HepG2 (cell line): ENCODE results near the gene RSAD1. TPM values are rescaled to one million over a fixed set of nuclear protein-coding genes. Genes with fewer than 3 reads are reported as not detected.
A peak's percentile ranks its signal among the peaks of the same experiment; 100 is the strongest.

Experiments
- ATF6 ChIP-seq: sonication (generic); formaldehyde crosslinking; conservative IDR thresholded peaks from 2 replicates; pipeline ENCODE4 v1.4.0; 2020; ENCODE audit warnings: missing genetic modification reagents
- HMG20B ChIP-seq: conservative IDR thresholded peaks from 2 replicates; pipeline ENCODE4 v1.6.1; 2016; ENCODE audit warnings: missing genetic modification reagents, missing compliant biosample characterization
- KAT2B ChIP-seq: fragments of 150-350 bp; IDR thresholded peaks from 2 replicates; pipeline ENCODE4 v1.6.1; 2014; ENCODE audit warnings: low read depth, low read length, borderline replicate concordance
- MED1 ChIP-seq: sonication (generic); formaldehyde crosslinking; IDR thresholded peaks from 2 replicates; pipeline ENCODE4 v1.4.0; 2020; ENCODE audit warnings: missing genetic modification reagents
- NPAS2 ChIP-seq: sonication (generic); formaldehyde crosslinking; IDR thresholded peaks from 2 replicates; pipeline ENCODE4 v1.8.0; 2022; ENCODE audit warnings: mild to moderate bottlenecking, missing genetic modification reagents, borderline replicate concordance
- PATZ1 ChIP-seq: sonication (generic); formaldehyde crosslinking; IDR thresholded peaks from 2 replicates; pipeline ENCODE4 v1.4.0; 2020; ENCODE audit warnings: missing genetic modification reagents
- PHB2 ChIP-seq: fragments of 450-650 bp; IDR thresholded peaks from 2 replicates; pipeline ENCODE4 v1.6.1; 2018; ENCODE audit not compliant: partially characterized antibody
- RAD21 ChIP-seq: fragments of 450-650 bp; formaldehyde crosslinking; IDR thresholded peaks from 2 replicates; pipeline ENCODE4 v1.5.0; 2020; ENCODE audit warnings: mild to moderate bottlenecking
- SNAPC5 ChIP-seq: sonication (generic); formaldehyde crosslinking; IDR thresholded peaks from 2 replicates; pipeline ENCODE4 v1.8.1; 2023; ENCODE audit warnings: mild to moderate bottlenecking, missing genetic modification reagents, borderline replicate concordance
- TEAD3 ChIP-seq: optimal IDR thresholded peaks from 2 replicates; pipeline ENCODE3; 2016; ENCODE audit warnings: borderline replicate concordance
- ZNF264 ChIP-seq: sonication (generic); formaldehyde crosslinking; IDR thresholded peaks from 2 replicates; pipeline ENCODE4 v1.4.0; 2020; ENCODE audit warnings: missing genetic modification reagents
- ZNF503 ChIP-seq: sonication (generic); formaldehyde crosslinking; IDR thresholded peaks from 2 replicates; pipeline ENCODE4 v1.4.0; 2020; ENCODE audit warnings: missing genetic modification reagents
- ZNF574 ChIP-seq: sonication (generic); formaldehyde crosslinking; IDR thresholded peaks from 2 replicates; pipeline ENCODE4 v1.4.0; 2020; ENCODE audit warnings: missing genetic modification reagents
- ZNF597 ChIP-seq: sonication (generic); formaldehyde crosslinking; IDR thresholded peaks from 2 replicates; pipeline ENCODE4 v1.5.0; 2020; ENCODE audit warnings: missing genetic modification reagents
- polyA plus RNA-seq, 8 experiments: library from polyadenylated mRNA; depleted of rRNA in 3 of 8; stranded (reverse) in 7 of 8; unstranded in 1 of 8; fragments of >200 nt; fragmentation: Illumina TruSeq in 4 of 8; extraction: Trizol in 4 of 8; gene quantifications; 2 replicates each; pipeline versions ENCODE4 v1.2.1 to v1.2.3, GENCODE V29; 2011 to 2016; ENCODE audit warnings: low read depth in 4 of 8, missing spikeins in 1 of 8, mixed read lengths in 1 of 8; ENCODE audit not compliant: insufficient read depth in 1 of 8
- total RNA-seq, 5 experiments: library from RNA; depleted of rRNA; stranded (reverse); fragments of >200 nt; fragmentation: Illumina TruSeq; extraction: Trizol; gene quantifications; 2 replicates each; pipeline ENCODE4 v1.2.3, GENCODE V29; 2016; ENCODE audit warnings: low read depth in 1 of 5

The RSAD1 gene
- total and polyA plus RNA-seq, 2 of the 13 experiments (the other 11 are each of a cell fraction or from before 2014, with no cell fraction given) = 22.7 to 27.7 TPM

GRCh38 chr17:50478391-50479381, at the start of gene RSAD1 (continued):
- TF ChIP-seq ZNF503 (CRISPR knock-in tag) = peak; percentile 46; the same call in 1 of the 2 replicates
- peak; percentile 88 for TF ChIP-seq MED1
- peak; percentile 100 for TF ChIP-seq RAD21 (CRISPR knock-in tag)
- TF ChIP-seq ATF6 (CRISPR knock-in tag) = peak; percentile 90
- no peak; the same call in 1 of the 2 replicates for TF ChIP-seq PATZ1
- no peak for TF ChIP-seq HMG20B (CRISPR knock-in tag)
- 0 out of 2 replicates have a peak, but pooled peaks have one; percentile 68 for TF ChIP-seq SNAPC5 (CRISPR knock-in tag)
- TF ChIP-seq ZNF574 (CRISPR knock-in tag) = peak; percentile 99
- TF ChIP-seq KAT2B = no peak; the same call in 1 of the 2 replicates
- no peak for TF ChIP-seq PHB2
- TF ChIP-seq ZNF264 (CRISPR knock-in tag) = no peak; the same call in none of the 2 replicates
- TF ChIP-seq TEAD3 (CRISPR knock-in tag) = no peak
- 0 out of 2 replicates have a peak, but pooled peaks have one; percentile 20 for TF ChIP-seq ZNF597
- TF ChIP-seq NPAS2 (CRISPR knock-in tag) = no peak
